ENCODE data around the gene TUBD1.

DNA sequence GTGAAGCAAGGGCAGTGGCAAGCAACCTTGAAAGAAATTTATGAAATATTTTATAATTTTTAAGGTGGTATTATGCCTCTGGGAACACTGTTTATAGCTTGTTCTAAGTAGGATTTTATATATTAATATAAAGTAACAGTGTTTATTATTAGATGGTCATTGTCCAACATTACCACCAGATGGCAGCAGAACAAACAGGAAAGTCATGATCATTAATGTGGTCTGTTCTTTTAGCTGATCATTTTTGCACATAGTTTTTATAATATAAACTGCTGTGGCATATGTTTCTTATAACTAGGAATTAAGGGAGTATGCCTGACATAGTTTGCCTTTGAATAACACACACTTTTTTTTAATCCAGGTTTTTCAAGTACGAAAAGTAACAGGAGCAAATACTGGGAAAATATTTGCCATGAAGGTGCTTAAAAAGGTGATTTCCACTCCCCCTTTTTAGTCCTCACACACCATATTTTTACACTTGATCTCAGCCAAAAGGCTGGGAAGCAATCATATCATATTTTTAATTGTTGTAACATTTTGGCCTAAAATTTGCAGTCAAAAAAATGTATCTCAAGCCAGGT, 21.6 kb upstream of the TUBD1 start:
- no peak for TF ChIP-seq POLR2A (IDR thresholded peaks at IDR 0.05; ENCODE audit: low read depth, low read length)
- no peak for TF ChIP-seq POLR2AphosphoS5 (IDR thresholded peaks at IDR 0.05; ENCODE audit: low read depth, low read length)
- no peak for TF ChIP-seq TAF1 (IDR thresholded peaks at IDR 0.05; ENCODE audit: borderline replicate concordance, low read depth, low read length)

Data from GM12892 (cell line).